ENCODE data around the gene ZNF436.
"Not testable (repeated sequence)": the region's sequence is repeated elsewhere in the genome, so short reads cannot be mapped to it uniquely, and the experiment has no call there.

The ZNF436 gene

GRCh38 chr1:23362218-23362713 lies 7.4 kb downstream of the ZNF436 start:
- DNase-seq, result no peak

- no peak for DNase-seq
Measured at GRCh38 chr1:23358310-23358875, 11.2 kb downstream of the ZNF436 start.

DNA sequence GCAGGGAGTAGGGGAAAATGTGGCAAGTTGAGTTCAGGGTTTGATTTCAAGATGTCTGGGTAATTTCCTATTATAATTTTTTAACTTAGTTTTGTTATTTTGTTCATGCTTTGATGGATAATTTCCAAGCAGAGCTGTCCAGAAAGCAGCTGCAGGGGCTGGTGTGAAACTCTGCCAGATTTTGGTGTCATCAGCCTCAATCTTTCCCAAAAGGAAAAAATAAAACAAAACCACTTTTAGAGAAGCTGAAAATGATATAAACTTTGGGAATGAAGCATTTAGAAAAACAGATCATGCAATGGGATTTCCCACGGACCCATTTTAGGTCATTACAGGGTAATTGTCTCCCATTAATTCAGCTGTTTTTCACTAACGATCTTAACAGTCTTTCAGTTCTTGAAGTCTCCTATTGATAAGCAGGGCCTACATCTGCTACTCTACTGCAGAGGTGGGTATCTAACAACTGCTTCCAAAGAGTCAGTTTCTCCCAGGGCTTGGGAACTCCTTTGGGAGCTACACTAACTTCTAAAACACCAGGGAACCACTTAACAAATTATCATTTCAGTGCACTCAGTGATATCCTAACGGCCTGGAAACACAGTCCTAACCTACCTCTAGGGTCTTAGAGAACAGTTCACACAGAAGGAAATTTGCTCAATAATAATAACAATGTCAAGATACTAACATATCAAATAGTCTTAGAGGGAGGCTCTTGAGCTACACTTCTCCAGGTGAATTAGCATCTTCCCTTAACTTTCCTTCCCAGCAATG lies 12.3 kb downstream of the ZNF436 start:
- no peak for DNase-seq

DNA sequence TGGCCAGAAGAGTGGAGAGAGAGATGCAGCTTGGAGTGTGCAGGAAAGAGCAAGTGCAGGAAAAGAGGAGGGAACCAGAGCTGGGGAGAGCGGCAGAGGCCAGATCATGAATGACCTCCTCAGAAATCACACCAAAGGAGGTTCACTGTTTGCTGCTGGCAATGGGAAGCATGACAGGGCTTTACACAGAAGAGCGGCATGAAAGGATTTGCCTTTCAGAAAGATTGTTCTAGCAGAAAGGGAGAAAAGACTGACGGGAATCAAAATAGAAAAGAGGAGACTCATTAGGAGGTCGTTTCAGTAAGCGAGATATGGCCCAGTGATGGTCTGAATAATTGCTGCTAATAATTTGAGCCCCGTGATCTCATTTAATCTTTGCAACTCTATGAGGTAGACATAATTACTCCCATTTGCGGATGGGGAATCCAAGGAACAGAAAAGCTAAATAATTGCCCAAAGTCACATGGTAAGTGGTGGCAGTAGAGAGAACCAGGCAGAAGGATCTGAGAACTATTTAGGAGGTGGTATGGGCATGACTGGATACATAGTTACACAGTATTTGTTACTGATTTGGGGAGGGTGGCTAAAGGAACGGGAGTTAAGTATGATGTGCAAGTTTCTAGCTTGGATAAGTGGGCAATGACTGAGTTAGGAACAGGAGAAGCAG lies 13.0 kb downstream of the ZNF436 start:
- DNase-seq, result no peak

- DNase-seq, result no peak
Measured at GRCh38 chr1:23354245-23354644, 15.4 kb downstream of the ZNF436 start.

DNA sequence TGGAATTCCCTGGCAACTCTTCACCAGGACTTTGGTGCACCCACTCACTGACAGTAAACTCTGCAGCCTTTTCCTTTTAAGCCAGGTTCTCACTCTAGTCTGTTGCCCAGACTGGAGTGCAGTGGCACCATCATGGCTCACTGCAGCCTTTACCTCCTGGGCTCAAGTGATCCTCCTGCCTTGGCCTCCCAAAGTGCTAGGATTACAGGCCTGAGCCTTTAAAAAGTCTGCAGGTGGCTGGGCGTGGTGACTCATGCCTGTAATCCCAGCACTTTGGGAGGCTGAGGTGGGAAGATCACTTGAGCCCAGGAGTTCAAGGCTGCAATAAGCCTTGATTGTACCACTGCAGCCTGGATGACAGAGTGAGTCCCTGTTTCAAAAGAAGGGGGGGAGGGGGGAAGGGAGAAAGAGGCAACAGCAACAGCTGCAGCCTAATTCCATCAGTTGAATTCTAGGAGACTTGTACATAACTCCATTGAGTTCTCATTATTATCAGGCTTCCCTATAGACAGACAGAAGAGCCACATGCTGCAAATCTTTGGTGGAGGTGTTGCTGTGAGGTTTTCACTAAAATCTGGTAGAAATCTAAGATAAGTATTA lies 17.4 kb downstream of the ZNF436 start:
- no peak for DNase-seq

- no peak for DNase-seq
Measured at GRCh38 chr1:23345920-23346319, 23.7 kb downstream of the ZNF436 start.

GRCh38 chr1:23344987-23345472 lies 24.6 kb downstream of the ZNF436 start:
- DNase-seq, result no peak

GRCh38 chr1:23344111-23344986 lies 25.3 kb downstream of the ZNF436 start, which contains the start of gene HNRNPR:
Gene HNRNPR (minus strand): TSS chr1:23344284. CDS start chr1:23341008, 3,276 bp downstream.
- DNase-seq, result peak; percentile 98

- peak; percentile 77 for DNase-seq
Measured at GRCh38 chr1:23343221-23344110, 26.2 kb downstream of the ZNF436 start.

DNA sequence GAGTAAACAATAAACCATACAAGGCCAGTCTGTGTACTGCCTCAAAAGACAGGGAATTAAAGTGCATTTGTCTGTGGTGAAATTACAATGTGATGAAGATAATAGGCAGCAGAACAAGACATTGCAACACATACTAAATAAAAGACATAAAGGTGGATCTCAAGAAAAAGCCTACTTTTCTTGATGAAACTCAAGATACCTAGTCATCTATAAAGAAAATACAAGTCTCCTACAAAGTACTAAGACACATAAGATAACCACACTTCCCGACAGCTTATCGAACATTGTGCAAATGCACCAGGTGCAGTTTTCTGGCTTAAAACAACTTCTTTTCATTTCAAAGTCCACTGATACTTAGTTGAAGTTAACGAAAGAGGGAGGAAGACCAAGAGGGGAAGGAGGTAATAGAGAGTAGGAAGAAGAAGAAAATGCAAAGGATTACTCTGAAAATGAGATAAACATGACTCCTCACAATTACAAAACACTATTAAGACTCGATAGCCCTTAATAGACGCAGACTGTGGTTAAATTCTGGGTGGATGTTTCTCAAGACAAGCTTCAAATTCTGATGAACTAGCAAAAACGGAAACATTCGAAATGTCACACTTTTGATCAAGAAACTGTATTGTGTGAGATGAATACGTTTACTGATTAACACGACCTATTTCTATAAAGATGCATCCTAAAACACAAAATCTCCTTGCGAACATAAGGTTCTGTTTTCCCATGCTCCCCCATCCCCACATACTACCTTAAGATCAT lies 27.5 kb downstream of the ZNF436 start:
- no peak for DNase-seq

- DNase-seq, result no peak
Measured at GRCh38 chr1:23339632-23340031, 30.0 kb downstream of the ZNF436 start.

GRCh38 chr1:23337869-23338268 lies 31.8 kb downstream of the ZNF436 start:
- DNase-seq, result no peak

- DNase-seq, result no peak
Measured at GRCh38 chr1:23331713-23332112, 37.9 kb downstream of the ZNF436 start.

- DNase-seq, result no peak
Measured at GRCh38 chr1:23330846-23331245, 38.8 kb downstream of the ZNF436 start.

- DNase-seq, result no peak
Measured at GRCh38 chr1:23325393-23325792, 44.2 kb downstream of the ZNF436 start.

DNA sequence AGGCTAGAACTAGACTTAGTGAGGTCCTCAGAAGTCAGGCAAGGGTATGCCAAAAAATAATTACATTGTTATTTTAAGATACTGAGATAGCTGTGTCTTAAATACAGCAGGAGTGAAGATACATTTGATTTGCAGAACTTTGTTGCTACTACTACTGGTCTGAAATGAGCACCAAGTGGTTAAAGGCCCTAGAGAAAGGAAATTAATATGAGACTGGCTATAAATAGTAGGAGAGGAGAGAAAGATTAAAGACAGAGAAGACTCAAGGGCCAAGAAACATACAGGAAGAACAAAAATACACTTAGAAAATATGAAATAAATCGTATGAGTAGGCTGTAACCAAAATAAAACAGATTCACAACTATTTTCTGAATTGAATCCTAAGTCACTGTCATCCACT lies 46.9 kb downstream of the ZNF436 start:
- DNase-seq, result no peak

- not testable (repeated sequence) for DNase-seq
Measured at GRCh38 chr1:23310280-23310679, 59.4 kb downstream of the ZNF436 start.
